ENCODE measurements around the gene CINP.

Gene CINP

GRCh38 chr14:102387086-102387485 is 24.4 kb upstream of the CINP start:
- Histone ChIP-seq H3K36me3 (ENCODE audit: insufficient read depth, low read length) (no peaks in the 10 kb centered on the region), H3K9ac (ENCODE audit: low read depth, low read length, poor library complexity, severe bottlenecking) (no peak overlapping the region), H3K4me1 (ENCODE audit: insufficient read depth, low read length, poor library complexity, severe bottlenecking) (no peaks in the 10 kb centered on the region), H3K27me3 (ENCODE audit: insufficient read depth, low read length, poor library complexity, severe bottlenecking) (no peaks in the 10 kb centered on the region), H3K4me3 (ENCODE audit: low read length, poor library complexity, severe bottlenecking) (no peak overlapping the region), H3K9me3 (ENCODE audit: insufficient read depth, low read depth, low read length) (no peaks in the 10 kb centered on the region), H3K79me2 (ENCODE audit: insufficient read depth, low read length) (no peaks in the 10 kb centered on the region), H3K4me2 (ENCODE audit: low read depth, low read length, poor library complexity, severe bottlenecking) (no peak overlapping the region), H3K9me2 (replicated peaks; ENCODE audit: low read depth, low read length) (no peaks in the 10 kb centered on the region), H2AFZ (ENCODE audit: low read length) (no peak overlapping the region), H3F3A (ENCODE audit: low read depth) (no peaks in the 10 kb centered on the region), H4K20me1 (ENCODE audit: insufficient read depth, low read length, poor library complexity, severe bottlenecking) (no peaks in the 10 kb centered on the region)
- TF ChIP-seq EZH2phosphoT487 (IDR thresholded peaks at IDR 0.05; ENCODE audit: borderline replicate concordance) (no peak), CTCF (conservative IDR thresholded peaks at IDR 0.05; ENCODE audit: low read length) (no peak)

- H3K4me3 ChIP-seq (ENCODE audit: low read length, poor library complexity, severe bottlenecking): no peak overlapping the region
- no peaks in the 10 kb centered on the region for H3K36me3 ChIP-seq (ENCODE audit: insufficient read depth, low read length)
- H3F3A ChIP-seq (ENCODE audit: low read depth): no peaks in the 10 kb centered on the region
- no peak overlapping the region for H2AFZ ChIP-seq (ENCODE audit: low read length)
- no peaks in the 10 kb centered on the region for H3K79me2 ChIP-seq (ENCODE audit: insufficient read depth, low read length)
- H3K4me2 ChIP-seq (ENCODE audit: low read depth, low read length, poor library complexity, severe bottlenecking): no peak overlapping the region
- H3K4me1 ChIP-seq (ENCODE audit: insufficient read depth, low read length, poor library complexity, severe bottlenecking): no peaks in the 10 kb centered on the region
- no peak overlapping the region for H3K9ac ChIP-seq (ENCODE audit: low read depth, low read length, poor library complexity, severe bottlenecking)
- H3K9me2 ChIP-seq (replicated peaks; ENCODE audit: low read depth, low read length): no peaks in the 10 kb centered on the region
- no peaks in the 10 kb centered on the region for H3K9me3 ChIP-seq (ENCODE audit: insufficient read depth, low read depth, low read length)
- H4K20me1 ChIP-seq (ENCODE audit: insufficient read depth, low read length, poor library complexity, severe bottlenecking): no peaks in the 10 kb centered on the region
- TF ChIP-seq CTCF (conservative IDR thresholded peaks at IDR 0.05; ENCODE audit: low read length) (no peak), EZH2phosphoT487 (IDR thresholded peaks at IDR 0.05; ENCODE audit: borderline replicate concordance) (no peak)
- H3K27me3 ChIP-seq (ENCODE audit: insufficient read depth, low read length, poor library complexity, severe bottlenecking): no peaks in the 10 kb centered on the region
Measured at GRCh38 chr14:102378830-102379229, 16.1 kb upstream of the CINP start.

- Histone ChIP-seq H2AFZ (ENCODE audit: low read length) (no peak overlapping the region), H3K79me2 (ENCODE audit: insufficient read depth, low read length) (no peaks in the 10 kb centered on the region), H3F3A (ENCODE audit: low read depth) (no peaks in the 10 kb centered on the region), H3K9ac (ENCODE audit: low read depth, low read length, poor library complexity, severe bottlenecking) (no peak overlapping the region), H3K36me3 (ENCODE audit: insufficient read depth, low read length) (no peaks in the 10 kb centered on the region), H3K27me3 (ENCODE audit: insufficient read depth, low read length, poor library complexity, severe bottlenecking) (no peaks in the 10 kb centered on the region), H3K9me3 (ENCODE audit: insufficient read depth, low read depth, low read length) (no peaks in the 10 kb centered on the region), H4K20me1 (ENCODE audit: insufficient read depth, low read length, poor library complexity, severe bottlenecking) (no peaks in the 10 kb centered on the region), H3K4me3 (ENCODE audit: low read length, poor library complexity, severe bottlenecking) (no peak overlapping the region), H3K4me1 (ENCODE audit: insufficient read depth, low read length, poor library complexity, severe bottlenecking) (no peaks in the 10 kb centered on the region), H3K9me2 (replicated peaks; ENCODE audit: low read depth, low read length) (no peaks in the 10 kb centered on the region), H3K4me2 (ENCODE audit: low read depth, low read length, poor library complexity, severe bottlenecking) (no peak overlapping the region)
- TF ChIP-seq CTCF (conservative IDR thresholded peaks at IDR 0.05; ENCODE audit: low read length): no peak
- TF ChIP-seq EZH2phosphoT487 (IDR thresholded peaks at IDR 0.05; ENCODE audit: borderline replicate concordance): no peak
Measured at GRCh38 chr14:102377696-102378095, 15.0 kb upstream of the CINP start.

Data from Loucy (cell line).